HepG2 (cell line): ENCODE data around the gene TCF23. TPM values are rescaled to one million over a fixed set of nuclear protein-coding genes. Genes with fewer than 3 reads are reported as not detected.

Experiments
- ATF1 ChIP-seq: IDR thresholded peaks from 2 replicates; pipeline ENCODE4 v1.6.1; 2016; ENCODE audit warnings: mild to moderate bottlenecking, control low read depth
- BORCS8-MEF2B ChIP-seq: sonication (generic); formaldehyde crosslinking; IDR thresholded peaks from 2 replicates; pipeline ENCODE4 v1.8.0; 2022; ENCODE audit warnings: mild to moderate bottlenecking, missing genetic modification reagents
- CBFB ChIP-seq: sonication (generic); formaldehyde crosslinking; IDR thresholded peaks from 2 replicates; pipeline ENCODE4 v1.4.0; 2020; ENCODE audit warnings: missing genetic modification reagents
- FOSL2 ChIP-seq: sonication (generic); formaldehyde crosslinking; IDR thresholded peaks from 2 replicates; pipeline ENCODE4 v1.4.0; 2020; ENCODE audit warnings: missing genetic modification reagents
- HOXA5 ChIP-seq: sonication (generic); formaldehyde crosslinking; IDR thresholded peaks from 2 replicates; pipeline ENCODE4 v1.4.0; 2020; ENCODE audit warnings: missing genetic modification reagents
- MAZ ChIP-seq, 2 experiments: sonication (generic) in 1 of 2; formaldehyde crosslinking in 1 of 2; IDR thresholded peaks; 2 replicates each; pipeline versions ENCODE4 v1.5.0 to v1.6.1; 2012 to 2020; ENCODE audit warnings: low read depth in 2 of 2, mild to moderate bottlenecking in 2 of 2, borderline replicate concordance in 1 of 2, improper control_type of control experiment in 1 of 2, low read length in 1 of 2, missing genetic modification reagents in 1 of 2, moderate library complexity in 1 of 2
- MTA1 ChIP-seq: sonication (generic); formaldehyde crosslinking; IDR thresholded peaks from 2 replicates; pipeline ENCODE4 v1.4.0; 2020; ENCODE audit warnings: missing genetic modification reagents, mild to moderate bottlenecking, borderline replicate concordance
- NR2F2 ChIP-seq: IDR thresholded peaks from 2 replicates; pipeline ENCODE4 v1.6.1; 2012; ENCODE audit warnings: low read depth, inconsistent platforms, borderline replicate concordance
- POGK ChIP-seq: sonication (generic); formaldehyde crosslinking; conservative IDR thresholded peaks from 2 replicates; pipeline ENCODE4 v1.8.0; 2022; ENCODE audit warnings: mild to moderate bottlenecking, moderate library complexity, missing genetic modification reagents
- POGZ ChIP-seq: sonication (generic); formaldehyde crosslinking; IDR thresholded peaks from 2 replicates; pipeline ENCODE4 v1.4.0; 2020; ENCODE audit warnings: mild to moderate bottlenecking, missing genetic modification reagents
- SP5 ChIP-seq: IDR thresholded peaks from 2 replicates; pipeline ENCODE4 v1.6.1; 2016; ENCODE audit warnings: low read depth, borderline replicate concordance
- XRCC5 ChIP-seq: fragments of 200-400 bp; formaldehyde crosslinking; optimal IDR thresholded peaks from 2 replicates; pipeline ENCODE3; 2017; ENCODE audit warnings: mild to moderate bottlenecking, low read length
- ZBTB34 ChIP-seq: sonication (generic); formaldehyde crosslinking; IDR thresholded peaks from 2 replicates; pipeline ENCODE4 v1.8.0; 2022; ENCODE audit warnings: mild to moderate bottlenecking, missing genetic modification reagents
- ZFP36 ChIP-seq: fragments of 150-350 bp; IDR thresholded peaks from 2 replicates; pipeline ENCODE4 v1.6.1; 2018; ENCODE audit warnings: borderline replicate concordance, low read length, low read depth; ENCODE audit not compliant: partially characterized antibody
- ZNF232 ChIP-seq: sonication (generic); formaldehyde crosslinking; IDR thresholded peaks from 2 replicates; pipeline ENCODE4 v1.4.0; 2020; ENCODE audit warnings: missing genetic modification reagents, borderline replicate concordance
- ZNF556 ChIP-seq: sonication (generic); formaldehyde crosslinking; IDR thresholded peaks from 2 replicates; pipeline ENCODE4 v1.4.0; 2020; ENCODE audit warnings: mild to moderate bottlenecking, missing genetic modification reagents, borderline replicate concordance
- polyA plus RNA-seq, 8 experiments: library from polyadenylated mRNA; depleted of rRNA in 3 of 8; stranded (reverse) in 7 of 8; unstranded in 1 of 8; fragments of >200 nt; fragmentation: Illumina TruSeq in 4 of 8; extraction: Trizol in 4 of 8; gene quantifications; 2 replicates each; pipeline versions ENCODE4 v1.2.1 to v1.2.3, GENCODE V29; 2011 to 2016; ENCODE audit warnings: low read depth in 4 of 8, missing spikeins in 1 of 8, mixed read lengths in 1 of 8; ENCODE audit not compliant: insufficient read depth in 1 of 8
- total RNA-seq, 5 experiments: library from RNA; depleted of rRNA; stranded (reverse); fragments of >200 nt; fragmentation: Illumina TruSeq; extraction: Trizol; gene quantifications; 2 replicates each; pipeline ENCODE4 v1.2.3, GENCODE V29; 2016; ENCODE audit warnings: low read depth in 1 of 5
- TF ChIP-seq, protein P1 (sequence below): sonication (generic); formaldehyde crosslinking; IDR thresholded peaks from 2 replicates; pipeline ENCODE4 v1.4.0; 2020; ENCODE audit warnings: mild to moderate bottlenecking, low read depth, missing genetic modification reagents
- TF ChIP-seq, protein P2 (sequence below): sonication (generic); formaldehyde crosslinking; IDR thresholded peaks from 2 replicates; pipeline ENCODE4 v1.5.1; 2020; ENCODE audit warnings: mild to moderate bottlenecking, missing genetic modification reagents, borderline replicate concordance

Gene TCF23
- total and polyA plus RNA-seq, 2 of the 13 experiments (the other 11 are each of a cell fraction or from before 2014, with no cell fraction given), result 0.02 to 1.4 TPM

- TF ChIP-seq, protein P1, sequence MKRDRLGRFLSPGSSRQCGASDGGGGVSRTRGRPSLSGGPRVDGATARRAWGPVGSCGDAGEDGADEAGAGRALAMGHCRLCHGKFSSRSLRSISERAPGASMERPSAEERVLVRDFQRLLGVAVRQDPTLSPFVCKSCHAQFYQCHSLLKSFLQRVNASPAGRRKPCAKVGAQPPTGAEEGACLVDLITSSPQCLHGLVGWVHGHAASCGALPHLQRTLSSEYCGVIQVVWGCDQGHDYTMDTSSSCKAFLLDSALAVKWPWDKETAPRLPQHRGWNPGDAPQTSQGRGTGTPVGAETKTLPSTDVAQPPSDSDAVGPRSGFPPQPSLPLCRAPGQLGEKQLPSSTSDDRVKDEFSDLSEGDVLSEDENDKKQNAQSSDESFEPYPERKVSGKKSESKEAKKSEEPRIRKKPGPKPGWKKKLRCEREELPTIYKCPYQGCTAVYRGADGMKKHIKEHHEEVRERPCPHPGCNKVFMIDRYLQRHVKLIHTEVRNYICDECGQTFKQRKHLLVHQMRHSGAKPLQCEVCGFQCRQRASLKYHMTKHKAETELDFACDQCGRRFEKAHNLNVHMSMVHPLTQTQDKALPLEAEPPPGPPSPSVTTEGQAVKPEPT, result peak; percentile 87; the same call in 1 of the 2 replicates
- no peak for TF ChIP-seq POGZ (CRISPR knock-in tag)
- no peak; the same call in 1 of the 2 replicates for TF ChIP-seq MAZ (IDR thresholded peaks at IDR 0.05; ENCODE audit: borderline replicate concordance, low read depth, low read length)
- TF ChIP-seq MAZ (CRISPR knock-in tag; IDR thresholded peaks at IDR 0.05; ENCODE audit: low read depth), result peak; percentile 59
- no peak for TF ChIP-seq CBFB (CRISPR knock-in tag)
- TF ChIP-seq BORCS8-MEF2B (CRISPR knock-in tag), result no peak
- TF ChIP-seq ATF1 (CRISPR knock-in tag), result no peak
- no peak for TF ChIP-seq ZNF232
- TF ChIP-seq ZFP36, result no peak
- TF ChIP-seq ZBTB34 (CRISPR knock-in tag), result no peak
- TF ChIP-seq ZNF556, result 0 out of 2 replicates have a peak, but pooled peaks have one; percentile 56
- TF ChIP-seq MTA1, result peak; percentile 56; the same call in 1 of the 2 replicates
- TF ChIP-seq, protein P2, sequence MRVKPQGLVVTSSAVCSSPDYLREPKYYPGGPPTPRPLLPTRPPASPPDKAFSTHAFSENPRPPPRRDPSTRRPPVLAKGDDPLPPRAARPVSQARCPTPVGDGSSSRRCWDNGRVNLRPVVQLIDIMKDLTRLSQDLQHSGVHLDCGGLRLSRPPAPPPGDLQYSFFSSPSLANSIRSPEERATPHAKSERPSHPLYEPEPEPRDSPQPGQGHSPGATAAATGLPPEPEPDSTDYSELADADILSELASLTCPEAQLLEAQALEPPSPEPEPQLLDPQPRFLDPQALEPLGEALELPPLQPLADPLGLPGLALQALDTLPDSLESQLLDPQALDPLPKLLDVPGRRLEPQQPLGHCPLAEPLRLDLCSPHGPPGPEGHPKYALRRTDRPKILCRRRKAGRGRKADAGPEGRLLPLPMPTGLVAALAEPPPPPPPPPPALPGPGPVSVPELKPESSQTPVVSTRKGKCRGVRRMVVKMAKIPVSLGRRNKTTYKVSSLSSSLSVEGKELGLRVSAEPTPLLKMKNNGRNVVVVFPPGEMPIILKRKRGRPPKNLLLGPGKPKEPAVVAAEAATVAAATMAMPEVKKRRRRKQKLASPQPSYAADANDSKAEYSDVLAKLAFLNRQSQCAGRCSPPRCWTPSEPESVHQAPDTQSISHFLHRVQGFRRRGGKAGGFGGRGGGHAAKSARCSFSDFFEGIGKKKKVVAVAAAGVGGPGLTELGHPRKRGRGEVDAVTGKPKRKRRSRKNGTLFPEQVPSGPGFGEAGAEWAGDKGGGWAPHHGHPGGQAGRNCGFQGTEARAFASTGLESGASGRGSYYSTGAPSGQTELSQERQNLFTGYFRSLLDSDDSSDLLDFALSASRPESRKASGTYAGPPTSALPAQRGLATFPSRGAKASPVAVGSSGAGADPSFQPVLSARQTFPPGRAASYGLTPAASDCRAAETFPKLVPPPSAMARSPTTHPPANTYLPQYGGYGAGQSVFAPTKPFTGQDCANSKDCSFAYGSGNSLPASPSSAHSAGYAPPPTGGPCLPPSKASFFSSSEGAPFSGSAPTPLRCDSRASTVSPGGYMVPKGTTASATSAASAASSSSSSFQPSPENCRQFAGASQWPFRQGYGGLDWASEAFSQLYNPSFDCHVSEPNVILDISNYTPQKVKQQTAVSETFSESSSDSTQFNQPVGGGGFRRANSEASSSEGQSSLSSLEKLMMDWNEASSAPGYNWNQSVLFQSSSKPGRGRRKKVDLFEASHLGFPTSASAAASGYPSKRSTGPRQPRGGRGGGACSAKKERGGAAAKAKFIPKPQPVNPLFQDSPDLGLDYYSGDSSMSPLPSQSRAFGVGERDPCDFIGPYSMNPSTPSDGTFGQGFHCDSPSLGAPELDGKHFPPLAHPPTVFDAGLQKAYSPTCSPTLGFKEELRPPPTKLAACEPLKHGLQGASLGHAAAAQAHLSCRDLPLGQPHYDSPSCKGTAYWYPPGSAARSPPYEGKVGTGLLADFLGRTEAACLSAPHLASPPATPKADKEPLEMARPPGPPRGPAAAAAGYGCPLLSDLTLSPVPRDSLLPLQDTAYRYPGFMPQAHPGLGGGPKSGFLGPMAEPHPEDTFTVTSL (CRISPR knock-in tag), result no peak
- no peak for TF ChIP-seq HOXA5 (CRISPR knock-in tag)
- TF ChIP-seq NR2F2, result no peak
- 0 out of 2 replicates have a peak, but pooled peaks have one; percentile 10 for TF ChIP-seq POGK (CRISPR knock-in tag)
- peak; percentile 9 for TF ChIP-seq XRCC5
- no peak for TF ChIP-seq SP5 (CRISPR knock-in tag)
- TF ChIP-seq FOSL2 (CRISPR knock-in tag), result no peak
Observed at GRCh38 chr2:27118525-27119329, 30.1 kb upstream of the TCF23 start, which contains the start of gene CGREF1 (continued).
